KOPT-K1 (cell line): ENCODE results near the gene KRT13.

Experiments used
- H3K27ac ChIP-seq: fragments of 200-600 bp; sonication (generic); 2 replicates; pipeline ENCODE4 v1.5.1; 2016; ENCODE audit warnings: antibody characterized with exemption, mild to moderate bottlenecking, low read depth, low read length; ENCODE audit not compliant: poor library complexity, severe bottlenecking
- H3K36me3 ChIP-seq: fragments of 200-600 bp; sonication (generic); 2 replicates; pipeline ENCODE4 v1.5.1; 2017; ENCODE audit warnings: antibody characterized with exemption, mild to moderate bottlenecking, low read length, moderate library complexity; ENCODE audit not compliant: insufficient read depth
- H3K9me3 ChIP-seq: fragments of 200-600 bp; sonication (generic); 2 replicates; pipeline ENCODE4 v1.5.1; 2017; ENCODE audit warnings: antibody characterized with exemption, low read length, mild to moderate bottlenecking; ENCODE audit not compliant: insufficient read depth, poor library complexity, severe bottlenecking

KRT13 gene

DNA sequence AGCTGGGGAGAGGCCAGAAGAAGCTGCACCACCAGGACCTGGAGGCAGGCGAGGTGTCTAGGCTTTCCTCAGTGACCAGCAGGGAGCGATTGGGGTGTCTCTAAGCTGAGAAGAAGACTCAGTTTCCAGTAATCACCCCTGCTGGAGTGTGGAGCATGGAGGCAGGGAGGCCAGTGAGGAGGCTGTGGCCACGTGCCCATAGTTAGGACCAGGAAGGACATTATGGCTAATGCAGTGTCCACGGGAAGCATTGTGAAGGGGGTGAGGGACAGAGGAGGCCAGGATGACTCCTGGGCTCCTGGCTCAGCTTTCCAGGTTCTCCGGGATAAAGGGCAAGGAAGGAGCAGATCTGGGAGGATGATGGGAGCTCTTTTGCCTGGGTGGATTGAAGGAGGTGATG, 5.7 kb downstream of the KRT13 start:
- H3K27ac ChIP-seq, result no peak overlapping the region
- no peaks in the 10 kb centered on the region for H3K36me3 ChIP-seq
- no peaks in the 10 kb centered on the region for H3K9me3 ChIP-seq

DNA sequence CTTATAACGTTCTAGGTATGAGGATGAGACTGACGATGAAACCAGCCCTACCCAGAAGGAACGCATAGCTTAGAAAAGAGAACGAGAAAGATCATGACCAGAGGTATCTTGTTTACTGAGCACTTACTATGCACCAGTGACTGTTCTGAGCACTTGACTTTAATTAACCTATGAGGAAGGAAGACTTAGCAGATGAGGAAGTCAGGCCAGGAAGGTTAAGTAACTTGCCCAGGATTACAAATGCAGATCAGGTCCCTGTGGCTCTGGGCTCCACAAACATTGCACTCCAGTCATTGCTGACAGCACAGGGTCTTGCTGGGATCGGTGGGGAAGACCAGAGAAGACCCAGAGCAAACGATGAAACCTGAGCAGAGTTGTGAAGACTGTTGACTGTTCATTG, 7.1 kb downstream of the KRT13 start:
- Histone ChIP-seq H3K36me3 (no peaks in the 10 kb centered on the region), H3K9me3 (no peaks in the 10 kb centered on the region), H3K27ac (no peak overlapping the region)

DNA sequence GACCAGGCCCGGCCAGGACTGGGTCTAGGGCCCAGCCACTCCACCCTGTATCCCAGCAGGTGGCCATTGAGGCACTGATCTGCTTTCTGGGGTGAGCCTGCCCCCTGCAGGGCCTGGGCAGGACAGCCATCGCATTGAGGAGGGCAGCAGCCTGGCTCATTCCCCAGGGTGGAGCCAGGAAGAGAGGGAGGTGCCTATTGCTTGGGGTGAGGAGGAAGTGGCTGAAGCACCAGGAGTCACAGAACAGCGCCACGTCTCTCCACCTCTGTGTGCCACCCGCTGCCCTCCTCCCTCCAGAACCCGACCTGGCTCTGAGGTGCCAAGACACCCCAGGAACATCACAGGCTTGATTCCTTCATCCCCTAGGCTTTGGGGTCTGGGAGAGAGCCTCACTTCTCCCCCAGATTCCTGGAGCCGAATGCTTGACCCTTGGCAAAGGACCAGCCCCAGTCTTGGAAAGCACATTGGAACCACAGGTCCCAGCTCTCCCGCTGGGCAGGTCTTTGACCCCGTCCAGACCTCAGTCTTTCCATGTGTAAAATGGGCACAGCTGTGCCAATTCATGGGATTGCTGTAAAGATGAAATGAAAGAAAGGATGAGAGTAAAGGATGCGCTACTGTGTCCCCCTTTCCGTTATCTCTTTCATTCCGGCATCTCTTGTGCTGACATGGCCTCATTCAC, 8.5 kb downstream of the KRT13 start:
- Histone ChIP-seq H3K36me3 (no peaks in the 10 kb centered on the region), H3K9me3 (no peaks in the 10 kb centered on the region), H3K27ac (no peak overlapping the region)

DNA sequence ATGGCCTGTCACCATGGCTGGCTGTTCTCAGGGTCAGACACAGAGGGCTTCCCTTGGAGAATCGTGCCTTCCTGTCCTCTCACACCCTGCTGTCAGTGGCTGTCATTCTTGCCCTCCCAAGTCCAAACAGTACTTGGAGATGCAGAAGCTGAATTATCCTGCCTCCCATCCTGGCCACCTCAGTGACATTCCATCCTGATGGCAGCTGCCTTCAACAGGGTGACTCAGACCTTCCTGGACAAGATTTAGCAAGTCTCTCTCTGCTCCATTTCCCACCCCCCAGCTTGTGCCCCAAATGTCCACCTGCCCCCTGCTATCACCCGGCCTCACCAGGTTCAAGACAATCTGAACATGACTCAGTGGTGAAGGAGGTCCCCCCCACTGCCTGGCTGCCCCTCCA, 10.9 kb downstream of the KRT13 start:
- no peaks in the 10 kb centered on the region for H3K9me3 ChIP-seq
- H3K27ac ChIP-seq, result no peak overlapping the region
- H3K36me3 ChIP-seq, result no peaks in the 10 kb centered on the region

DNA sequence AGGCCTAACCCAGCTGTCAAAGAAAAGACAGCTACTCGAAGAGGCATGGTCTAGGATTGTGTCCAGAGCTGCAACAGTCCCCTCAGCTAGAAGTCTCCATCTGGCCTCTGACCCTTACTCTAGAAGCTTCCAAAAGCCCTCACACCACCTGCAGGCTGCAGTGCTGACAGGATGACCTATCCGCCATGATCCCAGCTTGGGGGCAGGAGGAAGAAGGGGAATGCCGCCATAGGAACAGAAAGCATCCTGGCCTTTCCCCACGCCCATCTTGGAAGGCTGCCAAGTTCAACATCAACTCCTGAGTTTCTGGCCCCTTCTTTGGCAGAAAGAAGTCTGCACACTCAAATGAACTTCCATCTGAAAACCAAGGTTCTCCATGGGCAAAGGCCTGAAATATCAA, 12.6 kb downstream of the KRT13 start:
- no peaks in the 10 kb centered on the region for H3K9me3 ChIP-seq
- H3K27ac ChIP-seq, result no peak overlapping the region
- H3K36me3 ChIP-seq, result no peaks in the 10 kb centered on the region

DNA sequence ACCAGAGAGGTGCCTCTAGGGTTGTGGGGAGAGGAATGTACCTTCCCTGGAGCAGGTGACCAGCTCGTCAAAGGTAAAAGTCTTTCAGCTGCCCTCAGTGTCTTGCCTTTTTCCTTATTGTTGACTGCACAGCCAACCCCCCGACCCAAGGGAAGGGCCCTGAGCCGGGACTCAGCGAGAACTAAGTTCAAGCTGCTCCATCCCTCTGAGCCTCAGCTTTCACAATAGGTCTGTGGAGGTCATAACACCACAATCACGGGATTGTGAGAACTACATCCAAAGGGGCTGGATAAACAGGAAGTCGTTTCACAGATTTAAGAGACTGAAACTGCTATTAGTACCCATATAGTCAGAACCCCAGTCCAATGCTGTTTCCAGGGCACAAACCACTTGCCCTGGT, 13.1 kb downstream of the KRT13 start:
- no peaks in the 10 kb centered on the region for H3K36me3 ChIP-seq
- no peak overlapping the region for H3K27ac ChIP-seq

DNA sequence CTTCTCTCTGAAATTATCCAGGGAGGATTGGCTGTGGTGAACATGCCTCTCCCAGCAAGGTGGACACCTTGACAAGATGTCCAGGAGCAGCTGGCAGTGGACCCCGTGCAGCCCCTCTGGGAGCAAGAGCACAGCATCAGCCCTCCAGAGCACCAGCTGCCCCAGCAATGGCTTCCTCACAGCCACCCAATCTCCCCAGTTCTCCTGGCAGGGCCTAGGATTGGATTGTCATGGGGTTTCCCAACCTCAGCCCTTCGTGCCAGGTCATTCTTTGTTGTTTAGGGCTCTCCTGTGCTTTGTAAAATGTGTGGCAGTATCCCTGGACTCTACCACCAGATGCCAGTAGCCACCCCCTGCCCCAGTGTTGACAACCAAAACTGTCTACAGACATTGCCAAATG, 13.9 kb downstream of the KRT13 start:
- H3K9me3 ChIP-seq, result no peaks in the 10 kb centered on the region
- H3K36me3 ChIP-seq, result no peaks in the 10 kb centered on the region
- no peak overlapping the region for H3K27ac ChIP-seq

More for the DNA sequence above, 13.1 kb downstream of the KRT13 start:
- no peaks in the 10 kb centered on the region for H3K9me3 ChIP-seq

DNA sequence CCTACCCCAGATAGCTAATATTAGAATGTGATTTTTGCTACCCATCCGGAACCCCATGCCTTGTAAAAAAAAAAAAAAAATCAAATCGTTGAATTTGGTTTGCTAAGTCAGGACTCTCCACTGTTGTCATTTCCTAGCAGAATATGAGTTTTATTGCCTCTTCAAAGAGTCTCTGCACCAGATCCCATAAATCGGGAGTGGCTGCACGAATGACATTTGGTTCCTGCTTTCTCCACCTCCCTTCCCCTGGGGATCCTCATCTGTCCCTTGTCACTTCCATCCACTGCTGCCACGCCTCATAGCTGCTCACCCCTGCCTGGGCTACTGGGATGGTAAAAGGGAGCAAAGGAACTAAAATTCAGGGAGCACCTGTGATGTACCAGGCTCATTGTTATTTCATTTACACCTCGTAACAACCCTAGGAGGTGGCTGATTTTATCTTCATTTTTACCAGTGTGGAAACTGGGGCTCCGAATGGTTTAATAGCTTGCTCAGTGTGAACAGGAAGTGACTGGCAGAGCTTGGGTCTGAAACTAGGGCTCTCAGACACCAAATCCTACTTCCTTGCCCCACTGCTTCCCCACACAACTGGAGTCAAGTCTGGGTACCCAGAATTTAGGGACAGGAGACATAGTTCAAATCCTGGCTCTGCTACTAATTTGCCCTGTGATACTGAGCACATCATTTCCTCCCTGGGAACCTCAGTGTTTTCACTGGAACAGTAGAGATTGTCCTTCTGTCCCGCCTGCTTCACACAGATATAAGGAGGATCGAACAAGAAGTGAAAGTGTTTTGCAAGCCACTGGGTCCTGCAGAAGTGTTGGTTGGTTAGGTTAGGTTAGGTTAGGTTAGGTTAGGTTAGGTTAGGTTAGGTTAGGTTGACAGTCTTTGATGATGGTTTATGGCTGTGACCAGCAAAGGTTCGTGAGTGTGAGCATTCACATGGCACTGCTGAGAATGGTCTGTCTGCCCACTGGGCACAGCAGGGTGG, 15.1 kb downstream of the KRT13 start:
- Histone ChIP-seq H3K36me3 (no peaks in the 10 kb centered on the region), H3K27ac (no peak overlapping the region), H3K9me3 (no peaks in the 10 kb centered on the region)

DNA sequence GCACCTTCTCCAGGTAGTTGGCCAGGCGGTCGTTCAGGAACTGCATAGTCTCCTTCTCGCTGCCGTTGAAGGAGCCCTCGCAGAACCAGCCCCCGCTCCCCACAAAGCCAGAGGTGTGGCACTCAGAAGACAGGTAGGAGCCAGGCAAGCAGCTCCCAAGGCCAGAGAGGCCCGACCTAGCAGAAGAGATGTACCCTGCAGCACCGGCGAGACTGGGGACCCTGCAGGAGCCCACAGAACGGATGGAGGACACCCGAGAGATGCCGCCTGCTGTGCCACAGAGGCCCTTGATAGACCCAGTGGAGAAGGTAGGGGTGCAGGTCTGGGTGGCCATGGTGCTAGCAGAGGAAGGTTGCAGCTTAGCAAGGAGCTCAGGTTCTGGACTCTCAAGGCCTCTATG, 15.9 kb downstream of the KRT13 start, which contains the start of gene KRT36:
Gene KRT36 (minus strand): TSS at position 380 of the 400 bp plus-strand sequence. CDS start 46 bp downstream, at position 334.
- Histone ChIP-seq H3K9me3 (no peaks in the 10 kb centered on the region), H3K27ac (no peak within 1 kb of the TSS), H3K36me3 (no peaks in the 10 kb centered on the region)

DNA sequence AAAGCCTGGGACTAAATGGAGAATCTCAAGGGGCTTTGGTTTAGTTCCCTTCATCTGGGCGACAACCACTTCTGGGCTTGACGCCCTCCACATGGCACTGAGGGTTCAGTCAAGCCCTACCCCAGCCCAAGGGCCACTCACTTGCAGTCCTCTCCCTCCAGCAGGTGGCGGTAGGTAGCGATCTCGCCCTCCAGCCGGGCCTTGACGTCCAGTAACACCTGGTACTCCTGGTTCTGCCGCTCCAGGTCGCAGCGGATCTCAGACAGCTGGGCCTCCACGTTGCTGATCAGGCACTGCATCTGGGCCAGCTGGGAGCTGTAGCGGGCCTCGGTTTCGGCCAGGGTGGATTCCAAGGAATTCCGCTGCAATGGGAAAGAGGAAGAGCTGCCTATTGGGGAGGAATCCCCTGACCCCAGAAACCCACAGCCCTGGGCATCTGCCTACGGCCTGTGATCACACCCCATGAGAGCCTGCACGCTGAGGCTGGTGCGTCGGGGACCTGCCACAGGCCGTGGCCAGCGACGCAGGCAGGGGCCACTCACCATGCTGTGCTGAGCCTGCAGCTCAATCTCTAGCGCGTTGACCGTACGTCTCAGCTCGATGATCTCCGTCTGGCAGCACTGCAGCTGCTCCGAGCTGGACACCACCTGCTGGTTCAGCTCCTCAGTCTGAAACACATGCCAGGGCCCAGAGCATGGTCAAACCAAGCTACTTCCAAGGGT, 18.4 kb downstream of the KRT13 start:
- no peak overlapping the region for H3K27ac ChIP-seq

DNA sequence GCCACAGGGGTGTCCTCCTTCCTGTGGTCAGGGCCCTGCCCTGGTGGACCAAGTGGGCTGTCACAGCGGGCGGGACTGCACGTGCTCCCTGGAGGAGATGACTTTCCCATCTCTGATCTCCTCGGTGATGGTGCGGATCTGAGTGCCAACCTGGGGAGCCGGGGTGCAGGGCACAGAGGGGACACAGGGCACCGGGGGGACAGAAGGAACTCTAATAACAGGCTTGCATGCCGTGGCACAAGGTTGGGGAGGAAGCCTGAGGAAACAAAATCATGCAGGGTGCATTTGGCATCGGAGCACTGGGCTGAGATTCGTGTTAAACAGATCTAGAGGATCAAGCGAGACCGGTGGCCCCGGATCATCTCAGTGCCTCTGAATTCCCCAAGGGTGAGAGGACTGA, 19.1 kb downstream of the KRT13 start:
- Histone ChIP-seq H3K9me3 (no peaks in the 10 kb centered on the region), H3K27ac (no peak overlapping the region), H3K36me3 (no peaks in the 10 kb centered on the region)

More for the DNA sequence above, 18.4 kb downstream of the KRT13 start:
- H3K9me3 ChIP-seq, result no peaks in the 10 kb centered on the region
- no peaks in the 10 kb centered on the region for H3K36me3 ChIP-seq

DNA sequence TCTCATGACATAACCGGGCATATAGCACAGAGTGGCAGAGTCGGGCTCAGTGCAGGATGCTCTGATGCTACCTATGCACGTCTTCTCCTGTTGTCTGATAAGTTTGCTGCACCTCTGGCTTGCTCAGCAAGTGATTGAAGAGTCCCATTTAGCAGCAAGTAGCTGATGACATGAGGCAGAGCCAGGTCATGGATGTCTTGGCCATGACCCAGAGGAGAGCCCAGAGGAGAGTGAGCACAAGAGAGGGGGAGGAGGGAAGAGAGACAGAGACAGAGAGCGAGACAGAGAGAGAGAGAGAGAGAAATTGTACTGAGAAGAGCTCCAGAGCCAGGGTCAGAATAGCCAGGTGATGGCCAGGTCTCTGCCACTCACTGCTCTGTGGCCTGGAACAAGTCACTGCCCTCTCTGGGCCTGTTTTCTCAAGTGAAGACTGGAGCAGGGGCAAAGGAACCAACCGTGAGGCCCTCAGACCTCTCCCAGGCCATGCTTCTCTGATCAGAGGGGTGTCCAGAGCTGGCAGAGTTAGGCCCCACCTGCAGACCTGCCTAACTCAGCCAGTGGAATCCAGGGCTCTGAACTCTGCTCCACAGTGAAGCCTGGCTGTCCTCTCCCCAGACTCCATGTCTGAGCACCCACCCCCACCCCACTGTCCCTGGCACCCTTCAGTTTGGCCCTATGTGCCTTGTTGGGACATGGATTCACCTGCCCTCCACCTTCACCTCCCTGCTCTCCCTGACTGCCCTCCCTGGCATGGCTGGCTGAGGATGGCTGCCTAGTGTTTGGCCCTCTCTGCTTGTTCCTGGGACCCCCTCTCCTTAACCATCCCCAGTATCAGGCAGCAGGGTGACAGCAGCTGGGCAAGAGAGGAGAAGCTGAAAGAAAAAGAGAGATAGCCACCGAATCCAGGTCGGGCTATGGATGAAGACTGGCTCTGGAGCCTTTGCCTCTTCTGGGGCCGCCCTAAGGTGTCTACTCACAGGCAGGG, 20.2 kb downstream of the KRT13 start:
- Histone ChIP-seq H3K36me3 (no peaks in the 10 kb centered on the region), H3K9me3 (no peaks in the 10 kb centered on the region), H3K27ac (no peak overlapping the region)

DNA sequence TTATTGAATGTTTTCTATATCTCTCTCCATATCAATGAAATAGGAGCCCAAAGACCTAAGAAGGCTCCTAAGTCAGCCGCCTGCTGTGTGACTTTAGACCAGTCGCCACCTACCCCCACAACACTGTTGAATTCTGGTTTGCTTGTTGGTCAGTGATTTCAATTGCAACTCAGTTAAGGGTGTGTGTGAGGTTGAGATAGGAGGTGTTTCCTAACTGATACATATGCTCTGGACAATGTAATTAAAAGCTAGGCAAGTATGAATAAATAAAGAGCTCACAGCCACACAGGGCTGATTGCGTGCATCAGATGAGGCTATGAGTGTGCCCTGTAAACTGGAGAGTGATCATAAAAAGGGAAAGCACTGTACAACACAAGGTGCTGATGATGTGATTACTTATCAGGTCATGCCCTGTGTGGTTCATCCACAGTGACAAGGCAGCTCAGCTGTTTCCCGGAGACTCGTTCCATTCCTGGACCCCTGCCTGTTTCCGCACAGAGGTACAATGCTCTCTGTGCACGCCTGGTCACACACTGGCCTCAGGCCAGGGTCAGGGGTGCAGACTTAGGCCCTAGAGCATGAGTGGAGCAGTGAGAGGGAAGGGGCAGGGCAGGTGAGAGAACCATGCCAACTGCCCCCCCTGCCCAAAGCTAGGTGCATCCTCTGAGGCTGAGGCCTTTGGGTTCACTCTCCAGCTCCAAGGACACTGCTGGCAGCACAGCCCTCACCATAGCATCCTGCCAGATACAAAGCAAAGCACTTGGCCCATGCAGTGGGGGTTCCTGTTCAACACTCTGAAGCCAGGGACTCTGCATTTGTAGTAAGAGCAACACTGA, 21.2 kb downstream of the KRT13 start:
- no peaks in the 10 kb centered on the region for H3K36me3 ChIP-seq
- H3K9me3 ChIP-seq, result no peaks in the 10 kb centered on the region
- H3K27ac ChIP-seq, result no peak overlapping the region
